ENCODE results near the gene CHPT1. TPM values are rescaled to one million over a fixed set of nuclear protein-coding genes. Genes with fewer than 3 reads are reported as not detected.
A peak's percentile ranks its signal among the peaks of the same experiment; 100 is the strongest.

Gene CHPT1
- 10 to 100 TPM; 17.2 to 22.1 TPM for total RNA-seq
- 15.6 TPM for polyA plus RNA-seq (2013, experiment 1 of 2)
- polyA plus RNA-seq (2013, experiment 2 of 2), result 14.3 TPM
- long read RNA-seq, experiment 1, partial matches to known transcripts, result 2 of 9 reads
- long read RNA-seq, experiment 1, other reads (novel, unspliced or antisense), result 3 of 9 reads
- long read RNA-seq, experiment 2, transcript CHPT1-201 (9 exons, 1,585 nt), result major isoform, 32 of 46 reads
- long read RNA-seq, experiment 2, partial matches to known transcripts, result 6 of 46 reads
- long read RNA-seq, experiment 2, other reads (novel, unspliced or antisense), result 8 of 46 reads
- long read RNA-seq, experiment 3, partial matches to known transcripts, result 0 of 4 reads
- long read RNA-seq, experiment 3, other reads (novel, unspliced or antisense), result 1 of 4 reads
- long read RNA-seq, experiment 4, result 0 reads

- no peak within 1 kb of the TSS for H3K27ac ChIP-seq (ENCODE audit: low read depth, low read length)
- WGBS, 2 experiments (ENCODE audit: insufficient coverage in 1 of 2, insufficient read length in 1 of 2), result 0 to 4% methylated on average over 5 to 76 of the region's 80 CpGs
- no peak for TF ChIP-seq CTCF (conservative IDR thresholded peaks at IDR 0.05)
These were observed at the start of gene CHPT1 for GRCh38 chr12:101697197-101697929. Gene CHPT1 (plus strand): TSS chr12:101697640. CDS start chr12:101697862, 222 bp downstream.

GRCh38 chr12:101647711-101648110, 49.7 kb upstream of the CHPT1 start:
- H3K4me1 Mint-ChIP-seq, result no peaks in the 10 kb centered on the region
- Histone ChIP-seq H3K27ac (ENCODE audit: low read depth, low read length) (no peak overlapping the region), H3K27me3 (ENCODE audit: control insufficient read depth, insufficient read depth, low read length, poor library complexity, severe bottlenecking) (peaks cover 11% of the 10 kb centered on the region), H3K4me3 (ENCODE audit: low read length) (no peak overlapping the region), H3K9me3 (ENCODE audit: control insufficient read depth, low read length) (no peaks in the 10 kb centered on the region), H3K4me1 (ENCODE audit: control insufficient read depth, insufficient read depth, low read length) (no peaks in the 10 kb centered on the region), H3K36me3 (ENCODE audit: control insufficient read depth, insufficient read depth, low read length) (no peaks in the 10 kb centered on the region), H3K9ac (ENCODE audit: extremely low read depth, low read length, poor library complexity, severe bottlenecking) (no peak overlapping the region)
- H3K36me3 Mint-ChIP-seq (ENCODE audit: low read depth), result no peaks in the 10 kb centered on the region
- H3K4me3 Mint-ChIP-seq, result no peak overlapping the region
- no peaks in the 10 kb centered on the region for H3K9me3 Mint-ChIP-seq
- TF ChIP-seq CTCF (conservative IDR thresholded peaks at IDR 0.05), result no peak
- H3K27me3 Mint-ChIP-seq (ENCODE audit: insufficient read depth), result peaks cover 16% of the 10 kb centered on the region
- 75 to 91% methylated on average over 1 to 2 of the region's 2 CpGs for WGBS, 2 experiments (ENCODE audit: insufficient coverage in 1 of 2, insufficient read length in 1 of 2)
- DNase-seq, result no peak
- H3K27ac Mint-ChIP-seq, result no peak overlapping the region

More at GRCh38 chr12:101697197-101697929, at the start of gene CHPT1:
- H3K4me3 Mint-ChIP-seq, result peak within 1 kb of the TSS; percentile 76
- peak within 1 kb of the TSS; percentile 58 for H3K9ac ChIP-seq (ENCODE audit: extremely low read depth, low read length, poor library complexity, severe bottlenecking)
- H3K4me1 Mint-ChIP-seq, result peaks cover 10% of the 10 kb centered on the region
- DNase-seq, result peak; percentile 94
- H3K27me3 ChIP-seq (ENCODE audit: control insufficient read depth, insufficient read depth, low read length, poor library complexity, severe bottlenecking), result peaks cover 22% of the 10 kb centered on the region
- H3K9me3 ChIP-seq (ENCODE audit: control insufficient read depth, low read length), result no peaks in the 10 kb centered on the region
- H3K9me3 Mint-ChIP-seq, result no peaks in the 10 kb centered on the region
- H3K36me3 Mint-ChIP-seq (ENCODE audit: low read depth), result no peaks in the 10 kb centered on the region
- no peaks in the 10 kb centered on the region for H3K36me3 ChIP-seq (ENCODE audit: control insufficient read depth, insufficient read depth, low read length)
- H3K27ac Mint-ChIP-seq, result peak within 1 kb of the TSS; percentile 39
- H3K4me3 ChIP-seq (ENCODE audit: low read length), result peak within 1 kb of the TSS; percentile 88
- peaks cover 28% of the 10 kb centered on the region for H3K27me3 Mint-ChIP-seq (ENCODE audit: insufficient read depth)
- peaks cover 6% of the 10 kb centered on the region for H3K4me1 ChIP-seq (ENCODE audit: control insufficient read depth, insufficient read depth, low read length)

DNA sequence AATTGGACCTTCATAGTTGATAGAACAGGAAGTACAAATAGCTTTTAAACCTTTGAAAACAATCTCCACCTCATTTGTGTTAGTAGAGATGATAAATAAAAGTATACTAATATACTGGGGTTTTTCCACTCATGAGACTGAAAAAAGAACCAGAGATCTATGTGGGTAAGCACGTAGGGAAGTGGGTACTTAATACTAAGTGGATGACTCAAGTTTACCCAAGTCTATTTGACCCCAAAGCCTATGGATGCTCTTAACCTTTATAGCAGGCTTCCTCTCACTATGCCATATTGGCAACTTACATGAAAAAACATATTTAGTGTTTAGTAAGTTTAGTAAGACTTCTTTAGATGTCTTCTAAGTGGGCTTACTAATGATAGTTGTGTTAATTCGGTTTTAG, 49.2 kb upstream of the CHPT1 start:
- no peak for TF ChIP-seq CTCF (conservative IDR thresholded peaks at IDR 0.05)
- peaks cover 12% of the 10 kb centered on the region for H3K27me3 Mint-ChIP-seq (ENCODE audit: insufficient read depth)
- Histone ChIP-seq H3K4me3 (ENCODE audit: low read length) (no peak overlapping the region), H3K36me3 (ENCODE audit: control insufficient read depth, insufficient read depth, low read length) (no peaks in the 10 kb centered on the region), H3K27me3 (ENCODE audit: control insufficient read depth, insufficient read depth, low read length, poor library complexity, severe bottlenecking) (peaks cover 7% of the 10 kb centered on the region), H3K9me3 (ENCODE audit: control insufficient read depth, low read length) (no peaks in the 10 kb centered on the region), H3K27ac (ENCODE audit: low read depth, low read length) (no peak overlapping the region), H3K4me1 (ENCODE audit: control insufficient read depth, insufficient read depth, low read length) (no peaks in the 10 kb centered on the region), H3K9ac (ENCODE audit: extremely low read depth, low read length, poor library complexity, severe bottlenecking) (no peak overlapping the region)
- H3K9me3 Mint-ChIP-seq, result no peaks in the 10 kb centered on the region
- no peaks in the 10 kb centered on the region for H3K4me1 Mint-ChIP-seq
- no peak overlapping the region for H3K27ac Mint-ChIP-seq
- WGBS, 2 experiments (ENCODE audit: insufficient coverage in 1 of 2, insufficient read length in 1 of 2), result 83% methylated on average over 1 of the region's 2 CpGs; no CpG with 5 or more reads in 1 of the 2 experiments
- H3K36me3 Mint-ChIP-seq (ENCODE audit: low read depth), result no peaks in the 10 kb centered on the region
- H3K4me3 Mint-ChIP-seq, result no peak overlapping the region
- DNase-seq, result no peak

Measured in endodermal cell (in vitro differentiated cells).